Measurements from ENCODE around the gene ACSF3. TPM values are rescaled to one million over a fixed set of nuclear protein-coding genes. Genes with fewer than 3 reads are reported as not detected.

Gene ACSF3
- total and polyA plus RNA-seq, 7 donors: 13.4 to 26.5 (median 16.2) TPM

DNA sequence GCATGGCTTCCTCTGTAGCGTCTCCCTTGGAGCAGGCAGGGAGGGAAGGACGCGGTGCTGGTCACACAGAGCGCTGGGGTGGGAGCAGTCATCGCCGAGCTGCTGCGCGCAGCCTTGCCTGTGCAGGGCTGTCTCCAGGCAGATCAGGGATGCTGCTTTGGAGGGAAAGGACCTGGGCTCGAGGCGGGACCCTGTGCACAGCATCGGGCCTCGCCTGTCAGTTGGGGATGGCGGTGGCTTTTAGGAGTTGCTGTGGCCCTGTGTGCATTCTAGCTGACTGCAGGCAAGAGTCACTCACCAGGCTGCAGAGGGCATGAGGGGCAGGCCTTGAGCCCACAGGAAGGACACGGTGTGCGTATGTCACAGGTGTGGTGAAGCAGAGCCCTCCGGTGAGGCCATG, 10.1 kb downstream of the ACSF3 start:
- Histone ChIP-seq H3K27ac (no peak overlapping the region), H3K27me3 (ENCODE audit: insufficient read depth in 3 of 3, low read length in 2 of 3) (no peaks in the 10 kb centered on the region), H3K4me1 (no peaks in the 10 kb centered on the region), H3K36me3 (ENCODE audit: insufficient read depth in 1 of 2, low read depth in 1 of 2) (peaks cover 2 to 83% of the 10 kb centered on the region in 2 donors), H3K4me3 (no peak overlapping the region), H3K9me3 (no peaks in the 10 kb centered on the region)
- DNase-seq: no peak
- TF ChIP-seq, protein P1, sequence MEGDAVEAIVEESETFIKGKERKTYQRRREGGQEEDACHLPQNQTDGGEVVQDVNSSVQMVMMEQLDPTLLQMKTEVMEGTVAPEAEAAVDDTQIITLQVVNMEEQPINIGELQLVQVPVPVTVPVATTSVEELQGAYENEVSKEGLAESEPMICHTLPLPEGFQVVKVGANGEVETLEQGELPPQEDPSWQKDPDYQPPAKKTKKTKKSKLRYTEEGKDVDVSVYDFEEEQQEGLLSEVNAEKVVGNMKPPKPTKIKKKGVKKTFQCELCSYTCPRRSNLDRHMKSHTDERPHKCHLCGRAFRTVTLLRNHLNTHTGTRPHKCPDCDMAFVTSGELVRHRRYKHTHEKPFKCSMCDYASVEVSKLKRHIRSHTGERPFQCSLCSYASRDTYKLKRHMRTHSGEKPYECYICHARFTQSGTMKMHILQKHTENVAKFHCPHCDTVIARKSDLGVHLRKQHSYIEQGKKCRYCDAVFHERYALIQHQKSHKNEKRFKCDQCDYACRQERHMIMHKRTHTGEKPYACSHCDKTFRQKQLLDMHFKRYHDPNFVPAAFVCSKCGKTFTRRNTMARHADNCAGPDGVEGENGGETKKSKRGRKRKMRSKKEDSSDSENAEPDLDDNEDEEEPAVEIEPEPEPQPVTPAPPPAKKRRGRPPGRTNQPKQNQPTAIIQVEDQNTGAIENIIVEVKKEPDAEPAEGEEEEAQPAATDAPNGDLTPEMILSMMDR (IDR thresholded peaks at IDR 0.05): no peak
- no peak for ATAC-seq
- WGBS, 3 donors: 85 to 97% (median 89%) methylated on average over 14 to 16 of the region's 16 CpGs
- intact Hi-C loops (cut with DNase I): no loop called here

DNA sequence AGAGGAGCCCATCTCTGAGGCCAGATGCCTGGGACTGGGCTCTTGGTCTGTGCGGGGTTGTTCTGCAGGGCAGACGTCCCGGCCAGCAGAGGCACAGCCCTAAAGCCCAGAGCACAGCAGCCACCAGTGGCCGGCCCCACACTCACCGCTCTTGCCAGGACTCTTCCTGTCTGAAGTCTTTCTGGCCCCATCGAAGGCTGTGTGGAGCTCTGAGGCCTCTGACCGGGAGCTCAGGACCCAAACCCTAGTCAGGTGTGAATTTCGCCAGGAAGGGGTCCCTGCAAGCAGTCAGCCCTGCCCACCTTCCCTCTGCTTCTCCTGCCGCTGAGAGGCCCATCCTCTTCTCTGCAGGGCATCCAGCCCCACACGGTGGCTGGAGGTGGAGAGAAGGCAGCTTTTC, 10.7 kb downstream of the ACSF3 start:
- ATAC-seq (no peak), DNase-seq (no peak)
- H3K27me3 ChIP-seq (ENCODE audit: insufficient read depth in 3 of 3, low read length in 2 of 3): no peaks in the 10 kb centered on the region
- H3K9me3 ChIP-seq: no peaks in the 10 kb centered on the region
- H3K36me3 ChIP-seq (ENCODE audit: insufficient read depth in 1 of 2, low read depth in 1 of 2): peaks cover 2 to 83% of the 10 kb centered on the region in 2 donors
- no peaks in the 10 kb centered on the region for H3K4me1 ChIP-seq
- no peak overlapping the region for H3K27ac ChIP-seq
- H3K4me3 ChIP-seq: no peak overlapping the region
- WGBS, 3 donors: 73 to 83% (median 77%) methylated on average over 10 of the region's 10 CpGs
- intact Hi-C loops (cut with DNase I): no loop called here
- TF ChIP-seq, protein P1 (IDR thresholded peaks at IDR 0.05): no peak

DNA sequence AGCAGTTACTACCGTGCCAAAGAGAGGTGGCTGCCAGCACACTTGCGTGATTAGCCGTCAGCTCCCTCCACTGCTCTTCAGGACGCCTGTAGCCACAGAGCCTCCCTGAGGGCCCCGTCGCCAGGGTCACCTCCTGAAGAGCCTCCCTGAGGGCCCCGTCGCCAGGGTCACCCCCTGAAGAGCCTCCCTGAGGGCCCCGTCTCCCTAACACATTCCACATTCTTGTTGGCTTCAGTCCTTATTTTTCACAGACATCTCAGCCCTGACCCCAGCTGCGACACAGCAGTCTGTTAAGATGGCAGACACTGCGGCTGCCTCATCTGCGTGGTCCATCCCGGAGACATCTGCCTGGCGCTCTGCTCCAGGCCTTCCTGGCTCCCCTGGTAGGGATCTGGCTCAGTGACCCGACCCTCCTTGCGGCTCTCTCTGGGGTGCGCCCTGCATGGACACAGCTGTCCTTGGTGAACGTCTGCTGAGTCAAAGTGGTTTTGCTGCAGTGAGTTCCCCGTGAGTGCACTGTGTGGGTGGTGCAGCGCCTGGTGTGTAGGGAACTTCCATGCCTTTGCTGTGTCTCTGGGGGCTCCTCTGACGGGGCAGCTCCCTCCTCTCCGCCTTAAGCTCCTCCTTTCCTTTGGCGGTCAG, 11.4 kb downstream of the ACSF3 start:
- no peak for ATAC-seq
- WGBS, 3 donors: 72 to 74% (median 72%) methylated on average over 23 of the region's 23 CpGs
- peak in 1 of 2 donors; percentile 42 for DNase-seq
- Histone ChIP-seq H3K4me3 (no peak overlapping the region), H3K27me3 (ENCODE audit: insufficient read depth in 3 of 3, low read length in 2 of 3) (no peaks in the 10 kb centered on the region), H3K9me3 (no peaks in the 10 kb centered on the region), H3K36me3 (ENCODE audit: insufficient read depth in 1 of 2, low read depth in 1 of 2) (peaks cover 2 to 86% of the 10 kb centered on the region in 2 donors), H3K27ac (no peak overlapping the region), H3K4me1 (no peaks in the 10 kb centered on the region)
- intact Hi-C loops (cut with DNase I): no loop called here
- TF ChIP-seq, protein P1 (IDR thresholded peaks at IDR 0.05): no peak

GRCh38 chr16:89105599-89106151, 12.0 kb downstream of the ACSF3 start:
- no peak for ATAC-seq
- H3K4me3 ChIP-seq: no peak overlapping the region
- peaks cover 2 to 85% of the 10 kb centered on the region in 2 donors for H3K36me3 ChIP-seq (ENCODE audit: insufficient read depth in 1 of 2, low read depth in 1 of 2)
- peak in 1 of 2 donors; percentile 48 for DNase-seq
- 87 to 94% (median 92%) methylated on average over 16 of the region's 16 CpGs for WGBS, 3 donors
- no peaks in the 10 kb centered on the region for H3K9me3 ChIP-seq
- no peaks in the 10 kb centered on the region for H3K4me1 ChIP-seq
- TF ChIP-seq, protein P1 (IDR thresholded peaks at IDR 0.05): no peak
- no peak overlapping the region for H3K27ac ChIP-seq
- intact Hi-C loops (cut with DNase I): no loop called here
- no peaks in the 10 kb centered on the region for H3K27me3 ChIP-seq (ENCODE audit: insufficient read depth in 3 of 3, low read length in 2 of 3)
